GM10266 (cell line): ENCODE measurements around the gene RALGPS1.

Experiments used
- DNase-seq: peaks from one replicate; pipeline ENCODE4 v3.0.0; 2012; ENCODE audit errors: extremely low spot score
- TF ChIP-seq, protein P1 (sequence below): IDR thresholded peaks from 2 replicates; pipeline ENCODE4 v1.5.1; 2012; ENCODE audit warnings: mild to moderate bottlenecking, low read depth; ENCODE audit not compliant: control insufficient read depth, insufficient read depth; ENCODE audit errors: missing control alignments

RALGPS1 gene

DNA sequence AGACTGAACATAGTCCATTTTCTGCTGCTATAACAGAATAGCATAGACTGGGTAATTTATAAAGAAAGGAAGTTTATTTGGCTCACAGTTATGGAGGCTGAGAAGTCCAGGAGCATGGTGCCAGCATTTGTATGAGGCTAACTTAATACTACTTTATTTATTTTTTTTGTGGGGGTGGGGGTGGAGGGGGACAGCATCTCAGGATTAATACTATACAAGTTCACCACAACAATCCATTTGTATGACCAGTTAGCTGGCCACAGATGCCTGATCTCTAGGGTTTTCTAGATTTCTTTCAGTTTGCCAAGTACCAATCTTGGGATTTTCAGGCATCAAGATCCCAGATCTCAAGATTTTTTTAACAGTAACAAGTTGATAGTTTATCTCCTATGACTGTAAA lies 187.6 kb downstream of the RALGPS1 start:
- DNase-seq = no peak
- TF ChIP-seq, protein P1, sequence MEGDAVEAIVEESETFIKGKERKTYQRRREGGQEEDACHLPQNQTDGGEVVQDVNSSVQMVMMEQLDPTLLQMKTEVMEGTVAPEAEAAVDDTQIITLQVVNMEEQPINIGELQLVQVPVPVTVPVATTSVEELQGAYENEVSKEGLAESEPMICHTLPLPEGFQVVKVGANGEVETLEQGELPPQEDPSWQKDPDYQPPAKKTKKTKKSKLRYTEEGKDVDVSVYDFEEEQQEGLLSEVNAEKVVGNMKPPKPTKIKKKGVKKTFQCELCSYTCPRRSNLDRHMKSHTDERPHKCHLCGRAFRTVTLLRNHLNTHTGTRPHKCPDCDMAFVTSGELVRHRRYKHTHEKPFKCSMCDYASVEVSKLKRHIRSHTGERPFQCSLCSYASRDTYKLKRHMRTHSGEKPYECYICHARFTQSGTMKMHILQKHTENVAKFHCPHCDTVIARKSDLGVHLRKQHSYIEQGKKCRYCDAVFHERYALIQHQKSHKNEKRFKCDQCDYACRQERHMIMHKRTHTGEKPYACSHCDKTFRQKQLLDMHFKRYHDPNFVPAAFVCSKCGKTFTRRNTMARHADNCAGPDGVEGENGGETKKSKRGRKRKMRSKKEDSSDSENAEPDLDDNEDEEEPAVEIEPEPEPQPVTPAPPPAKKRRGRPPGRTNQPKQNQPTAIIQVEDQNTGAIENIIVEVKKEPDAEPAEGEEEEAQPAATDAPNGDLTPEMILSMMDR = no peak

- TF ChIP-seq, protein P1 = no peak
- no peak for DNase-seq
Observed at GRCh38 chr9:127102788-127103187, 188.2 kb downstream of the RALGPS1 start.

DNA sequence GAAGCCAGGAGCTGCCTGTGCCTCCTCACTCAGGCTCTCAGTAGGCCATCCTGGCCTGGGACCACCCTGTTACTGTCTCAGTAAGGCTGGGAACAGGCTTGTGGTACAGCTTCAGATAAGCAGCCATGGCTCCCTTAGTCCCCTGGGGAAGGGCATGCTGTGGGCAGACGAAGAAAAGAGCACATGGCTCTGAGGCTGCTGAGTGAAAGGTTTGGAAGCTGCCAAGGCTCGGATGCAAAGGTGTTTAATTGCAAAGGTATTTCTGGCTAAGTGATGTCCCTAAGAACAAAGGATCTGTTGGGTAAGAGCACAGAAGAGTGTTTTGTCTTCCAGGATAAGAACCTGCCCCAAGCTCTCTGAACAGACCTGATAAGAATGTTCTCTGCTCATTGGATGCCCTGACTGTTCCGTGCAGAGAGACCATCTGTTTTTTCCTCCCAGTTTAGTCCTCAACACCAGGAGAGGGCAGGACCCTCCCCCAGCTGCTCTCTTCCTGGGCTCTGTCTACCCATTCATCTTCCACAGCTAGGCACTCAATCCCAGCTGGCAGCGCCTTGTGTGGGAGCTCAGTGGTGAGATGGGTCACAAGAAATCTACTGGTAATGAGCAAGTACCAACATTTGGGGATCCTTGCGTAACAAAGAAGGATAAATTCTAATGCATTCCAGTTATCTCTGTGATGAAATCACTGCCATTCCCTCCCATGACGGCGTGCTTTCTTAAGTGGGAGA lies 190.2 kb downstream of the RALGPS1 start:
- TF ChIP-seq, protein P1 = no peak
- no peak for DNase-seq

DNA sequence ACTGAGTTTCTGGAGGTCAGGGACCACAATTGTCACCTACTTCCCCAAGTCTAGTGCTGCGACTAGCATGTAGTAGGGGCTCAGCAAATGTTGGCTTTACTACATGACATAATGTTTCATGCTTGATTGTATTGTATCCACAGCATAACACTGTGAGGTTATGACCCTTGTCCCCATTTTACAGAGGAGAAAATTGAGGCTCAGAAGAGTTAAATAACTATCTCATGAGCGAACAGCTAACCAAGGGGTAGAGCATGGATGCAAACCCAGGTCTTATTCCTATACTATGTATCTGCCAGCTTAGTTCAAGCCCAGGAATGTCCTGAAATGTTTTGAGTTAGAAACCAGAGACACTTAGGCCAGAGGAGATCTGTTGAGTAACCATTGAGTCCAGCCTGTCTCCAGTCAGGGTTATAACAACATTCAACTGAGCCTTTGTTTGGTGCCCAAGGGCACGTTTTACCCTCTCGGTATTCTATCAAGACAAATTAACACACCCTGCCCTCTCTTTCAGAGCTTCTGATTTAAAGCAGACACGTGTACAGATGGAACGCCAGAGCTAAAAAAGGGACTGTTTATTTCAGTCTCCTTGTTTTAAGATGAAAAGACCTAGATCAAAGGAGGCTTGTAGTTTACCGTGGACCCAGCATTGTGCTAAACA lies 191.4 kb downstream of the RALGPS1 start:
- TF ChIP-seq, protein P1 = no peak
- DNase-seq = no peak

DNA sequence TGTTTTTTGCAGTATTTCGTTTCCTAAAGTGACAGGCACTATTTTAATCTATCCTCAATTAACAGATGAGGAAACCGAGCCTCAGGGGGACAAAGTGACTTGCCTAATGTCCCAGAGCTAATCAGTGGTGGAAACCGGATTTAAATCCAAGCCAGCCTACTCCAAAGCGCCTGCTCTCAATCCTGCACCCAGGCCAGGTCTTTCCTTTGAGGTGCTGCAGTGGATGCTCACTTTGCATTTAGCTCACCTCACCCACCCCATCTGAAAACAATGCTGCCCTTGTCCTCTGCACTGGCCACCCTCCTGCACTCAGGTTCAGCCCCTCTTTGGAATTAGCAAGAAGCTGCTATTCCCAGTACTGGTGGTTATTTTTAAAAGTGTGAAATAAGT lies 191.9 kb downstream of the RALGPS1 start:
- DNase-seq = no peak
- TF ChIP-seq, protein P1 = no peak

GRCh38 chr9:127107171-127107928 lies 192.8 kb downstream of the RALGPS1 start:
- DNase-seq = no peak
- TF ChIP-seq, protein P1 = no peak
